Measurements from ENCODE around the gene DCLK1. TPM values are rescaled to one million over a fixed set of nuclear protein-coding genes. Genes with fewer than 3 reads are reported as not detected.

DCLK1 gene
- total RNA-seq, 4 donors from 2014 or later, result 0.72 to 9.1 (median 4.9) TPM

- no peak overlapping the region for H3K4me3 ChIP-seq
- intact Hi-C loops (cut with DNase I), result no loop called here
- 61 to 65% methylated on average over 2 of the region's 2 CpGs for WGBS, 2 donors
- no peak overlapping the region for H3K27ac ChIP-seq
- H3K4me1 ChIP-seq, result no peaks in the 10 kb centered on the region
- no peaks in the 10 kb centered on the region for H3K9me3 ChIP-seq
- H3K36me3 ChIP-seq, result no peaks in the 10 kb centered on the region
- no peak for TF ChIP-seq CTCF (IDR thresholded peaks at IDR 0.05)
- no peak for TF ChIP-seq POLR2A (IDR thresholded peaks at IDR 0.05)
- DNase-seq, result no peak
- no peaks in the 10 kb centered on the region for H3K27me3 ChIP-seq
These were observed 241.6 kb downstream of the DCLK1 start for GRCh38 chr13:35889560-35889959.

GRCh38 chr13:35888981-35889380, 242.2 kb downstream of the DCLK1 start:
- intact Hi-C loops (cut with DNase I), result no loop called here
- no peak for DNase-seq
- TF ChIP-seq CTCF (IDR thresholded peaks at IDR 0.05), result no peak
- Histone ChIP-seq H3K36me3 (no peaks in the 10 kb centered on the region), H3K9me3 (no peaks in the 10 kb centered on the region), H3K27ac (no peak overlapping the region), H3K4me1 (no peaks in the 10 kb centered on the region), H3K4me3 (no peak overlapping the region), H3K27me3 (no peaks in the 10 kb centered on the region)
- 42% methylated on average over 2 of the region's 2 CpGs for whole genome bisulfite sequencing, 2 donors

GRCh38 chr13:35888457-35888883, 242.7 kb downstream of the DCLK1 start:
- Histone ChIP-seq H3K4me1 (no peaks in the 10 kb centered on the region), H3K27ac (no peak overlapping the region), H3K9me3 (no peaks in the 10 kb centered on the region), H3K4me3 (no peak overlapping the region), H3K27me3 (no peaks in the 10 kb centered on the region), H3K36me3 (no peaks in the 10 kb centered on the region)
- no peak for DNase-seq
- intact Hi-C loops (cut with DNase I), result no loop called here
- TF ChIP-seq POLR2A (IDR thresholded peaks at IDR 0.05), result no peak
- WGBS, 2 donors, result 20 to 40% methylated on average over 3 of the region's 3 CpGs

DNA sequence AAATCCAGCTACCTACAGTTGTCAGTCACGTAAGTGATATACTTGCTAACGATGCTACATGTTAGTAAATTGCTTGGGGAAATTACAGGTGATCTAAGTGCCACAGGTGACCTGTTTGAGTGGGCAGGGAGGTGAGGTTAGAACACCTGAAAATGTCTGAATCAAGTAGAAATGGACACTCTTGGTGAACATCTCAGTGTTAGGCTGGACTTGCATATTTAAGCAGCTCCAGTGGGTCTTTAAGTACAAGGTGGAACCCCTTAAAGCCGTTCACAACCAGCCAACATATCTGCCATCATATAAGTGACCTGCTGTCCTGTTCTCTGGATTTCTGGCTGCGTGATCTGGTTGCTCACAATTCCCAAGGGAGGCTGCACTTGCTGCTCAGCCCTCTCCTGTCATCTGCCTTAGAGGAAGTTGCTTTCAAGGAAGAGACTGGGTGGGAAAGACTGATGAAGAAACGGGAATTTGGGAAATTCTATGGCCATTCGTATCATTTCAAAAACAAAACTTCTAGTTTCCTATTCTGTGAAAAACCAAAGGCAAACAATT, 244.0 kb downstream of the DCLK1 start:
- TF ChIP-seq POLR2A (IDR thresholded peaks at IDR 0.05), result no peak
- TF ChIP-seq CTCF (IDR thresholded peaks at IDR 0.05), result no peak
- peaks cover 0 to 4% (median 0%) of the 10 kb centered on the region in 3 donors for H3K4me1 ChIP-seq
- no peaks in the 10 kb centered on the region for H3K27me3 ChIP-seq
- no peaks in the 10 kb centered on the region for H3K36me3 ChIP-seq
- H3K4me3 ChIP-seq, result no peak overlapping the region
- WGBS, 2 donors, result 73 to 76% methylated on average over 6 of the region's 6 CpGs
- DNase-seq, result no peak
- H3K27ac ChIP-seq, result no peak overlapping the region
- no peaks in the 10 kb centered on the region for H3K9me3 ChIP-seq
- intact Hi-C loops (cut with DNase I), result no loop called here

- Histone ChIP-seq H3K27ac (no peak overlapping the region), H3K4me1 (peaks cover 0 to 4% (median 0%) of the 10 kb centered on the region in 3 donors), H3K36me3 (no peaks in the 10 kb centered on the region), H3K27me3 (no peaks in the 10 kb centered on the region), H3K4me3 (no peak overlapping the region), H3K9me3 (no peaks in the 10 kb centered on the region)
- 61 to 67% methylated on average over 8 to 9 of the region's 9 CpGs for WGBS, 2 donors
- intact Hi-C loops (cut with DNase I), result no loop called here
- DNase-seq, result no peak
- TF ChIP-seq CTCF (IDR thresholded peaks at IDR 0.05) (no peak), POLR2A (IDR thresholded peaks at IDR 0.05) (no peak)
These were observed 244.7 kb downstream of the DCLK1 start for GRCh38 chr13:35886332-35887114.

Data from esophagus squamous epithelium (tissue), 5 donors.